GM12865 (cell line): ENCODE results near the gene RBMS3.

Source experiments
- DNase-seq: peaks from one replicate; pipeline ENCODE4 v3.0.0; 2010; ENCODE audit warnings: low read depth
- H3K4me3 ChIP-seq: 2 replicates; pipeline ENCODE4 v1.5.1; 2011; ENCODE audit warnings: mild to moderate bottlenecking, low read depth, low read length, control low read depth
- TF ChIP-seq, protein P1 (sequence below): IDR thresholded peaks from 2 replicates; pipeline ENCODE4 v1.5.1; 2011; ENCODE audit warnings: low read length, control low read depth, low read depth, inconsistent platforms; ENCODE audit not compliant: insufficient read depth; ENCODE audit errors: missing control alignments

RBMS3 gene

GRCh38 chr3:29853841-29854397 is 573.0 kb downstream of the RBMS3 start:
- no peak overlapping the region for H3K4me3 ChIP-seq
- DNase-seq: no peak
- TF ChIP-seq, protein P1, sequence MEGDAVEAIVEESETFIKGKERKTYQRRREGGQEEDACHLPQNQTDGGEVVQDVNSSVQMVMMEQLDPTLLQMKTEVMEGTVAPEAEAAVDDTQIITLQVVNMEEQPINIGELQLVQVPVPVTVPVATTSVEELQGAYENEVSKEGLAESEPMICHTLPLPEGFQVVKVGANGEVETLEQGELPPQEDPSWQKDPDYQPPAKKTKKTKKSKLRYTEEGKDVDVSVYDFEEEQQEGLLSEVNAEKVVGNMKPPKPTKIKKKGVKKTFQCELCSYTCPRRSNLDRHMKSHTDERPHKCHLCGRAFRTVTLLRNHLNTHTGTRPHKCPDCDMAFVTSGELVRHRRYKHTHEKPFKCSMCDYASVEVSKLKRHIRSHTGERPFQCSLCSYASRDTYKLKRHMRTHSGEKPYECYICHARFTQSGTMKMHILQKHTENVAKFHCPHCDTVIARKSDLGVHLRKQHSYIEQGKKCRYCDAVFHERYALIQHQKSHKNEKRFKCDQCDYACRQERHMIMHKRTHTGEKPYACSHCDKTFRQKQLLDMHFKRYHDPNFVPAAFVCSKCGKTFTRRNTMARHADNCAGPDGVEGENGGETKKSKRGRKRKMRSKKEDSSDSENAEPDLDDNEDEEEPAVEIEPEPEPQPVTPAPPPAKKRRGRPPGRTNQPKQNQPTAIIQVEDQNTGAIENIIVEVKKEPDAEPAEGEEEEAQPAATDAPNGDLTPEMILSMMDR: no peak

DNA sequence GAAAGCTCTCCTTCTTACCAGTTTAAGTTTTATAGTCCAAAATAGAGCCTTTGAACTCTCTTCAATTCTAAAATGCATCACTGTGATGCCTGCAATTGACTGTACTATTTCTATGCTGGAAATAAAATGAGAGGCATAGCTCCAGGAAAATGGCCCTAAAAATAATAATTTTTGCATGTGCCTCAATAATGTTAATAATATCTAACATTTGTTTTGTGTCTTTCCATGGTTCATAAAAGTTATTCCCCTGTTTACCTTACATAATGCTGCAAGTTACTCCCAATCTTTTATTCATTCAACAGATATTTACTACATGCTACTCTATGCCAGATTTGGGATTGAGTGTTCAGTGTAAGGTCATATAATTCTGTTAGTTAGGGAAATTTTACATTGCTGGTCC is 574.0 kb downstream of the RBMS3 start:
- TF ChIP-seq, protein P1: no peak
- DNase-seq: no peak
- no peak overlapping the region for H3K4me3 ChIP-seq

- DNase-seq: no peak
- TF ChIP-seq, protein P1: no peak
- no peak overlapping the region for H3K4me3 ChIP-seq
Measured at GRCh38 chr3:29859726-29860270, 578.9 kb downstream of the RBMS3 start.

- DNase-seq: no peak
- TF ChIP-seq, protein P1: no peak
- H3K4me3 ChIP-seq: no peak overlapping the region
Measured at GRCh38 chr3:29864809-29865208, 583.9 kb downstream of the RBMS3 start.

DNA sequence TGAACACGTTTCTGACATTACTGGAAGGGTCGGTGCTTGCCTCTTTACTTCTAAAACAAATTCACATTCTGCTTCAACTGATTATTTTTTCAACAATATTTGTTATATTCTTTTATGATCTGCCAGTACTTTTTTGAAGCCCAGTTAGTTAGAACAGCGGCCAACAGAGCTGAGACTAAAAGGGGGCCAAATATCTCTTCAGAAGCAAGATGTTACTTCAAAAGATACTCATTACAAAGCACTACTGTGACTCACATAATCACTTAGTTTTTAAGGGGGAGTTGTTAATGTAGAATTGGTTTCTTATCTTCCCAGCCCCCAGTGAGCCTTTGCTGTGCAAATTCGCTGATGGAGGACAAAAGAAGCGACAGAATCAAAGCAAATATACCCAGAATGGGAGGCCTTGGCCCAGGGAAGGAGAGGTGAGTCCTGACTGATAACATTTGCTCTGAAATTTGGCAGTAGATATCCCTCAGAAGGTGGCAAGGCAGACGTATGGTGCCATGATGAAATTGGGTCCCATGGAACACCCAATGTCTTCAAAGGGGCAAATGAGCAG is 587.8 kb downstream of the RBMS3 start:
- TF ChIP-seq, protein P1: no peak
- no peak overlapping the region for H3K4me3 ChIP-seq
- DNase-seq: no peak

DNA sequence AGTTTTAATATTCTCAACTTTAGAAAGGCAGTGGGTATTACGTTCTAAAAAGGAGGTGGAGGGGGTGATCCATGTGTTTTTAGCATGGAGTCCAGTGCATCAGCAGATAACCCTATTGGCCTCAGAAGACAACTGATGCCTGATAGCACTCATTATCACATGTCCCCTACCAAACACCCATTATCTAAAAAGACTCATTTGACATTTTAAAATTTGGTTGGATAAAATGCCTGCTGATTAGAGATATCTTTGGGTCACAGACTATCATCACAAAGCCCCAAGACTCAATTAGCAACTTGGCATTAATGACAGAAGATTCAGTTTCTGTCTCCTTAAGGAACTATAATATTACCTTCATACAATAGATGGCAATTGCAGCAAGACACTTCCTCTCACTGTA is 589.3 kb downstream of the RBMS3 start:
- DNase-seq: no peak
- no peak overlapping the region for H3K4me3 ChIP-seq
- TF ChIP-seq, protein P1: no peak

DNA sequence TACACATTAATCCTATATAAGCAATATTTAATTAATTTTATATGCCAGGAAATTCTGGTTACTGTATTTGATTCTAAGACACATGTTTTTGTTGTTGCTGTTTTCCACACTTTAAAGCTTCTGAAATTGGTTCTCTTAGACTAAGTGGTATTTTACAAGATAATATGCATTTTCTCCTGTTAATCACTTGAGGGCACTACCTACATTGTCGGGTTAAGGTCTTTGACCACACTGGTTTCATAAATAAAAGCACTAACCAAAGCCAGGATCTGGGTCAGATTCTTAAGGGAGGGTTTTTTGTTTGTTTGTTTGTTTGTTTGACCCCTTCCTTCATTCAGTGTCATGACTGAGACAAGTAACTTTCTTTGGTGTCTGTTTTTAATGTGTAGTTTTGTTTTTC is 590.2 kb downstream of the RBMS3 start:
- no peak overlapping the region for H3K4me3 ChIP-seq
- TF ChIP-seq, protein P1: no peak
- DNase-seq: peak; percentile 16
